HepG2 (cell line): ENCODE data around the gene ZNF274. TPM values are rescaled to one million over a fixed set of nuclear protein-coding genes. Genes with fewer than 3 reads are reported as not detected.
A peak's percentile ranks its signal among the peaks of the same experiment; 100 is the strongest.

Source experiments
- ARNTL ChIP-seq: sonication (generic); formaldehyde crosslinking; IDR thresholded peaks from 2 replicates; pipeline ENCODE4 v1.4.0; 2020; ENCODE audit warnings: mild to moderate bottlenecking, missing genetic modification reagents
- HDAC1 ChIP-seq: sonication (generic); formaldehyde crosslinking; IDR thresholded peaks from 2 replicates; pipeline ENCODE4 v1.5.1; 2020; ENCODE audit warnings: mild to moderate bottlenecking, missing genetic modification reagents
- HNF4G ChIP-seq, 2 experiments: sonication (generic) in 1 of 2; formaldehyde crosslinking in 1 of 2; IDR thresholded peaks; 2 replicates each; pipeline versions ENCODE4 v1.4.0 to v1.6.1; 2011 to 2020; ENCODE audit warnings: borderline replicate concordance in 2 of 2, low read depth in 2 of 2, mild to moderate bottlenecking in 2 of 2, low read length in 1 of 2, missing genetic modification reagents in 1 of 2, moderate library complexity in 1 of 2
- KLF15 ChIP-seq: sonication (generic); formaldehyde crosslinking; IDR thresholded peaks from 2 replicates; pipeline ENCODE4 v1.8.1; 2023; ENCODE audit warnings: borderline replicate concordance, mild to moderate bottlenecking, inconsistent platforms, missing genetic modification reagents, mixed read lengths
- MYNN ChIP-seq: sonication (generic); formaldehyde crosslinking; IDR thresholded peaks from 2 replicates; pipeline ENCODE4 v1.4.0; 2020; ENCODE audit warnings: mild to moderate bottlenecking, low read depth, missing genetic modification reagents
- NPAS2 ChIP-seq: sonication (generic); formaldehyde crosslinking; IDR thresholded peaks from 2 replicates; pipeline ENCODE4 v1.8.0; 2022; ENCODE audit warnings: mild to moderate bottlenecking, missing genetic modification reagents, borderline replicate concordance
- PAX8 ChIP-seq: sonication (generic); formaldehyde crosslinking; IDR thresholded peaks from 2 replicates; pipeline ENCODE4 v1.8.0; 2022; ENCODE audit warnings: mild to moderate bottlenecking, missing genetic modification reagents, borderline replicate concordance
- SAFB2 ChIP-seq: sonication (generic); formaldehyde crosslinking; IDR thresholded peaks from 2 replicates; pipeline ENCODE4 v1.5.1; 2020; ENCODE audit warnings: missing genetic modification reagents, low read depth, mild to moderate bottlenecking, borderline replicate concordance
- SMARCE1 ChIP-seq: fragments of 450-650 bp; IDR thresholded peaks from 2 replicates; pipeline ENCODE4 v1.6.1; 2017; ENCODE audit warnings: borderline replicate concordance
- SMYD3 ChIP-seq: sonication (generic); formaldehyde crosslinking; IDR thresholded peaks from 2 replicates; pipeline ENCODE4 v1.8.1; 2023; ENCODE audit warnings: mild to moderate bottlenecking, missing genetic modification reagents
- TGIF2 ChIP-seq: IDR thresholded peaks from 2 replicates; pipeline ENCODE4 v1.6.1; 2016; ENCODE audit warnings: control low read depth, missing compliant biosample characterization
- ZBTB26 ChIP-seq: IDR thresholded peaks from 2 replicates; pipeline ENCODE4 v1.6.1; 2016; ENCODE audit warnings: missing compliant biosample characterization, missing genetic modification reagents, borderline replicate concordance
- ZFP36L1 ChIP-seq: sonication (generic); formaldehyde crosslinking; IDR thresholded peaks from 2 replicates; pipeline ENCODE4 v1.8.0; 2022; ENCODE audit warnings: mild to moderate bottlenecking, missing genetic modification reagents, moderate library complexity
- ZIK1 ChIP-seq: sonication (generic); formaldehyde crosslinking; IDR thresholded peaks from 2 replicates; pipeline ENCODE4 v1.5.0; 2020; ENCODE audit warnings: mild to moderate bottlenecking, low read depth, missing genetic modification reagents, borderline replicate concordance
- ZNF547 ChIP-seq: sonication (generic); formaldehyde crosslinking; IDR thresholded peaks from 2 replicates; pipeline ENCODE4 v1.5.1; 2020; ENCODE audit warnings: mild to moderate bottlenecking, missing genetic modification reagents
- ZNF709 ChIP-seq: sonication (generic); formaldehyde crosslinking; IDR thresholded peaks from 2 replicates; pipeline ENCODE4 v1.5.0; 2020; ENCODE audit warnings: mild to moderate bottlenecking, missing genetic modification reagents
- ZNF746 ChIP-seq: sonication (generic); formaldehyde crosslinking; IDR thresholded peaks from 2 replicates; pipeline ENCODE4 v1.8.0; 2022; ENCODE audit warnings: mild to moderate bottlenecking, missing genetic modification reagents
- ZNF780A ChIP-seq: sonication (generic); formaldehyde crosslinking; IDR thresholded peaks from 2 replicates; pipeline ENCODE4 v1.8.0; 2022; ENCODE audit warnings: mild to moderate bottlenecking, missing genetic modification reagents, moderate library complexity
- polyA plus RNA-seq, 8 experiments: library from polyadenylated mRNA; depleted of rRNA in 3 of 8; stranded (reverse) in 7 of 8; unstranded in 1 of 8; fragments of >200 nt; fragmentation: Illumina TruSeq in 4 of 8; extraction: Trizol in 4 of 8; gene quantifications; 2 replicates each; pipeline versions ENCODE4 v1.2.1 to v1.2.3, GENCODE V29; 2011 to 2016; ENCODE audit warnings: low read depth in 4 of 8, missing spikeins in 1 of 8, mixed read lengths in 1 of 8; ENCODE audit not compliant: insufficient read depth in 1 of 8
- total RNA-seq, 5 experiments: library from RNA; depleted of rRNA; stranded (reverse); fragments of >200 nt; fragmentation: Illumina TruSeq; extraction: Trizol; gene quantifications; 2 replicates each; pipeline ENCODE4 v1.2.3, GENCODE V29; 2016; ENCODE audit warnings: low read depth in 1 of 5
- TF ChIP-seq, protein P1 (sequence below): sonication (generic); formaldehyde crosslinking; IDR thresholded peaks from 2 replicates; pipeline ENCODE4 v1.8.0; 2022; ENCODE audit warnings: low read depth, missing genetic modification reagents
- TF ChIP-seq, protein P2 (sequence below): sonication (generic); formaldehyde crosslinking; IDR thresholded peaks from 2 replicates; pipeline ENCODE4 v1.5.0; 2020; ENCODE audit warnings: mild to moderate bottlenecking, missing genetic modification reagents
- TF ChIP-seq, protein P3 (sequence below): sonication (generic); formaldehyde crosslinking; conservative IDR thresholded peaks from 2 replicates; pipeline ENCODE4 v1.4.0; 2020; ENCODE audit warnings: missing genetic modification reagents

Gene ZNF274
- total and polyA plus RNA-seq, 2 of the 13 experiments (the other 11 are each of a cell fraction or from before 2014, with no cell fraction given) = 16.1 to 23.0 TPM

DNA sequence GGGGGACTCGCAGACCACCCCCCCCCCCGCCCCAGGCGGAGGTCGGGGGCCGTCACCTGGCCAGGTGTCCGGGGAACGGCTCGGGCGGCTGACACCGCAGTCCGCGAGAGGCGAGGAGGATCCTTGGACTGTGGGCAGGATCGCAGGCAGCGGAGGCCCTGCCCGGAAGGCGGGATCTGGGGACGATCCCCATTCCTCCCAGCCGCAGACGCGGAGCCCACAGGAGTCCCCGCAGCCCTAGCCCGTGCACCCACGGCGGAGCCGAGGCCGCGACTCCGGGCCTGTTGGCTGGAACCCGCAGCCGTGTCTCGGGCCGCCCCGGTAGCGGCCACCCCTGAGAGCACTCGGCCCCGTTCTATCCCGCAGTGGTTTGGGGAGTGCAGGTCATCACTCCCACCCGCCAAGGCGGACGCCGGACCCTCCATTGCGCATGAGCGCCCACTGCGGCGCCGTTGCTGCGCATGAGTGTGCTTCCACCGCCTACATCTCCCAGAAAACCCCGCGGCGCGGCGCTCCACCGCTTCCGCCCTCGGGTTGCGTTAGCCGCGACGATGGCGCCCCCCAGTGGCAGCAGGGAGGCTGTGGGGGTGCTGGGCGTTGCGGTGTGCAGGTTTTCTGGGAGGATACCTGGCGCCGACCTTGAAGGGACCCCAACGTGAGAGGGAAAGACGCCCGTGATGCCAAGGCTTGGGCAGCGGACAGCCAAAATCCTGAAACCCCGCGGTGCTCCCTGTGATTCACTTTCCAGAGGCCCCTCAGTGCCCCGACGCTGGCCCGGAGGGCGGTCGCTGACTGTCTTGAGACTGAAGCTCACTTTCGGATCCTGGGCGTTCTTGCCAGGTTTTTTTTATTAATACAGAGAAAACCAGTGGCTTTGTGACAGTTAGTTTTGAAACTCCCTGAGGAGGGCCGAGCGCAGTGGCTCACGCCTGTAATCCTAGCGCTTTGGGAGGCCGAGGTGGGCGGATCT, 27.9 kb upstream of the ZNF274 start (continued):
- TF ChIP-seq, protein P1, sequence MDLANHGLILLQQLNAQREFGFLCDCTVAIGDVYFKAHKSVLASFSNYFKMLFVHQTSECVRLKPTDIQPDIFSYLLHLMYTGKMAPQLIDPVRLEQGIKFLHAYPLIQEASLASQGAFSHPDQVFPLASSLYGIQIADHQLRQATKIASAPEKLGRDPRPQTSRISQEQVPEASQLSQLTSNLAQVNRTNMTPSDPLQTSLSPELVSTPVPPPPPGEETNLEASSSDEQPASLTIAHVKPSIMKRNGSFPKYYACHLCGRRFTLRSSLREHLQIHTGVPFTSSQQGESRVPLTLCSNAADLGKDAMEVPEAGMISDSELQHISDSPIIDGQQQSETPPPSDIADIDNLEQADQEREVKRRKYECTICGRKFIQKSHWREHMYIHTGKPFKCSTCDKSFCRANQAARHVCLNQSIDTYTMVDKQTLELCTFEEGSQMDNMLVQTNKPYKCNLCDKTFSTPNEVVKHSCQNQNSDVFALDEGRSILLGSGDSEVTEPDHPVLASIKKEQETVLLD = no peak
- TF ChIP-seq TGIF2 (CRISPR knock-in tag) (0 out of 2 replicates have a peak, but pooled peaks have one; percentile 12), HDAC1 (CRISPR knock-in tag) (peak; percentile 76), ZNF709 (CRISPR knock-in tag) (peak; percentile 48; the same call in 1 of the 2 replicates), ZNF746 (CRISPR knock-in tag) (no peak; the same call in 1 of the 2 replicates), ZNF780A (0 out of 2 replicates have a peak, but pooled peaks have one; percentile 46), ZFP36L1 (no peak), ZNF547 (CRISPR knock-in tag) (no peak), ZIK1 (CRISPR knock-in tag) (peak; percentile 80), ZBTB26 (CRISPR knock-in tag) (no peak), SAFB2 (CRISPR knock-in tag) (peak; percentile 85; the same call in 1 of the 2 replicates), PAX8 (CRISPR knock-in tag) (no peak), SMYD3 (0 out of 2 replicates have a peak, but pooled peaks have one; percentile 80), KLF15 (CRISPR knock-in tag) (peak; percentile 67; the same call in 1 of the 2 replicates), SMARCE1 (no peak), MYNN (no peak), ARNTL (CRISPR knock-in tag) (peak; percentile 65; the same call in 1 of the 2 replicates), NPAS2 (CRISPR knock-in tag) (no peak), HNF4G (IDR thresholded peaks at IDR 0.05; ENCODE audit: borderline replicate concordance, low read depth, low read length) (no peak), HNF4G (CRISPR knock-in tag; IDR thresholded peaks at IDR 0.05; ENCODE audit: borderline replicate concordance, low read depth) (peak; percentile 34)
- TF ChIP-seq, protein P2, sequence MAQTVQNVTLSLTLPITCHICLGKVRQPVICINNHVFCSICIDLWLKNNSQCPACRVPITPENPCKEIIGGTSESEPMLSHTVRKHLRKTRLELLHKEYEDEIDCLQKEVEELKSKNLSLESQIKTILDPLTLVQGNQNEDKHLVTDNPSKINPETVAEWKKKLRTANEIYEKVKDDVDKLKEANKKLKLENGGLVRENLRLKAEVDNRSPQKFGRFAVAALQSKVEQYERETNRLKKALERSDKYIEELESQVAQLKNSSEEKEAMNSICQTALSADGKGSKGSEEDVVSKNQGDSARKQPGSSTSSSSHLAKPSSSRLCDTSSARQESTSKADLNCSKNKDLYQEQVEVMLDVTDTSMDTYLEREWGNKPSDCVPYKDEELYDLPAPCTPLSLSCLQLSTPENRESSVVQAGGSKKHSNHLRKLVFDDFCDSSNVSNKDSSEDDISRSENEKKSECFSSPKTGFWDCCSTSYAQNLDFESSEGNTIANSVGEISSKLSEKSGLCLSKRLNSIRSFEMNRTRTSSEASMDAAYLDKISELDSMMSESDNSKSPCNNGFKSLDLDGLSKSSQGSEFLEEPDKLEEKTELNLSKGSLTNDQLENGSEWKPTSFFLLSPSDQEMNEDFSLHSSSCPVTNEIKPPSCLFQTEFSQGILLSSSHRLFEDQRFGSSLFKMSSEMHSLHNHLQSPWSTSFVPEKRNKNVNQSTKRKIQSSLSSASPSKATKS (CRISPR knock-in tag) = no peak
- TF ChIP-seq, protein P3, sequence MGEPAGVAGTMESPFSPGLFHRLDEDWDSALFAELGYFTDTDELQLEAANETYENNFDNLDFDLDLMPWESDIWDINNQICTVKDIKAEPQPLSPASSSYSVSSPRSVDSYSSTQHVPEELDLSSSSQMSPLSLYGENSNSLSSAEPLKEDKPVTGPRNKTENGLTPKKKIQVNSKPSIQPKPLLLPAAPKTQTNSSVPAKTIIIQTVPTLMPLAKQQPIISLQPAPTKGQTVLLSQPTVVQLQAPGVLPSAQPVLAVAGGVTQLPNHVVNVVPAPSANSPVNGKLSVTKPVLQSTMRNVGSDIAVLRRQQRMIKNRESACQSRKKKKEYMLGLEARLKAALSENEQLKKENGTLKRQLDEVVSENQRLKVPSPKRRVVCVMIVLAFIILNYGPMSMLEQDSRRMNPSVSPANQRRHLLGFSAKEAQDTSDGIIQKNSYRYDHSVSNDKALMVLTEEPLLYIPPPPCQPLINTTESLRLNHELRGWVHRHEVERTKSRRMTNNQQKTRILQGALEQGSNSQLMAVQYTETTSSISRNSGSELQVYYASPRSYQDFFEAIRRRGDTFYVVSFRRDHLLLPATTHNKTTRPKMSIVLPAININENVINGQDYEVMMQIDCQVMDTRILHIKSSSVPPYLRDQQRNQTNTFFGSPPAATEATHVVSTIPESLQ = no peak
